Measurements from ENCODE around the gene POMT1.

DNA sequence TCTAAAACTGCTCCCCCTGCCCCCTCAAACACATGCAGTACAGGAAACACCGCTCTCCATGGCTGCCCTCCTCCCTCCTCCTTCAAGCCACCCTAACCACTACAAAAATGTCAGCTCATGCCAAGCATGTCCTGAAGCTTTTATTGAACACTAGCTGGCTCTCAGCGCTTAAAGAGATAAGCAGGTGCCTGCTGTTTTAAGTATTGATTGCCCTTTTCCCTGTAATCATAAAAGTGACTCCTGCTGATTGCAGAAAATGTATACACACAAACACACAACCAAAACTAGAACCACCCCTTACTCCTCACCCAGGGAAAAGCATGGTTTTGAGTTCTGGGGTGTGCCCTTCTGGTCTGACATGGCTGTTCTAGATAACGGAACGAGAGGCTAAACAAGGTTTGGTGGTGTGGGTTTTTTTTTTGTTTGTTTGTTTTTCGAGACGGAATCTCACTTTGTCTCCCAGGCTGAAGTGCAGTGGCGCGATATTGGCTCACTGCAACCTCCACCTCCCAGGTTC lies 32.1 kb downstream of the POMT1 start:
- TF ChIP-seq CTCF (IDR thresholded peaks at IDR 0.05; ENCODE audit: borderline replicate concordance, extremely low read depth, low read length, poor library complexity, severe bottlenecking) (no peak), EZH2 (IDR thresholded peaks at IDR 0.05; ENCODE audit: borderline replicate concordance, low read depth, low read length, severe bottlenecking) (no peak)
